Measurements from ENCODE around the gene MEGF6.

DNA sequence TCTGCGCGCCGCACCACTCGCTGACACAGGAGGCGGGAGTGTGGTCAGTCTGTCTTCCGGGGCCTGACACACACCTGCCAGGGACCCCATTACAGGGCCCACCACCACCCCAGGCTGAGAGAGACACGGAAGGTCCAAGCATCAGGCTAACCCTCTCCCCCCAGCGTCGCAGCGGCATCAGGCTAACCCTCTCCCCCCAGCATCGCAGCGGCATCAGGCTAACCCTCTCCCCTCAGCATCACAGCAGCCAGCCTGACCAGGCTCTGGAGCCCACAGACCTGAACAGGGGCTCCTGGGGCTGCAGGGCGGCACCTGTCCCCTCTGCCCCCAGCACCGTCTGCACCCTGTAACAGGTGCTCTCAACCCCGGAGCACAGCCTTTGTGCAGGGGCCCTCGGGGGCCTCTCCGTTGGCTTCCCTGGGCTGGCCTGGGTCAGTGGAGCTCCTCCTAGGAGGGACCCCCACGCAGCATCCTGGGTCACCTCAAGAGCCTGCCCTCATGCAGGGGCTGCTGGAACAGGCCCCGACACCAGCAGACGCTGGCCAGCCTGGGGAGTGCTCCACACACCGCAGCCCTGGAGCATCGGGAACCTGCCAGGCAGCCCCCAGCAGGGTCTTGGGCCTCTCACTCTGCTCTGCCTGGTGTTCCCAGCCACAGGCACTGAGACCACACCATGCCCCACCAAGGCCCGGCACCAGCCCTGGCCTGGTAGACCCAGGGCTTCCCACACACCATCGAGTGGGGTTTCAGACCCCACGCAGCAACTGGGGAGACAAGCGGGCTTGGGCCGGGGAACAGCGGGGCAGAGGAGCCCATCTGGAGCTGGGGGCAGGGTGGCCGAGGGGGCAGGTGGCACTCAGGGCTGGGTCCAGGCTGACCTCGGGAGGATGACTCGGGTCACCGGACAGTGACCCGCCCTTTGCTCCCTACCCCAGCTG is 67.0 kb downstream of the MEGF6 start:
- TF ChIP-seq, protein P1, sequence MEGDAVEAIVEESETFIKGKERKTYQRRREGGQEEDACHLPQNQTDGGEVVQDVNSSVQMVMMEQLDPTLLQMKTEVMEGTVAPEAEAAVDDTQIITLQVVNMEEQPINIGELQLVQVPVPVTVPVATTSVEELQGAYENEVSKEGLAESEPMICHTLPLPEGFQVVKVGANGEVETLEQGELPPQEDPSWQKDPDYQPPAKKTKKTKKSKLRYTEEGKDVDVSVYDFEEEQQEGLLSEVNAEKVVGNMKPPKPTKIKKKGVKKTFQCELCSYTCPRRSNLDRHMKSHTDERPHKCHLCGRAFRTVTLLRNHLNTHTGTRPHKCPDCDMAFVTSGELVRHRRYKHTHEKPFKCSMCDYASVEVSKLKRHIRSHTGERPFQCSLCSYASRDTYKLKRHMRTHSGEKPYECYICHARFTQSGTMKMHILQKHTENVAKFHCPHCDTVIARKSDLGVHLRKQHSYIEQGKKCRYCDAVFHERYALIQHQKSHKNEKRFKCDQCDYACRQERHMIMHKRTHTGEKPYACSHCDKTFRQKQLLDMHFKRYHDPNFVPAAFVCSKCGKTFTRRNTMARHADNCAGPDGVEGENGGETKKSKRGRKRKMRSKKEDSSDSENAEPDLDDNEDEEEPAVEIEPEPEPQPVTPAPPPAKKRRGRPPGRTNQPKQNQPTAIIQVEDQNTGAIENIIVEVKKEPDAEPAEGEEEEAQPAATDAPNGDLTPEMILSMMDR (IDR thresholded peaks at IDR 0.05) = no peak
- TF ChIP-seq POLR2A (IDR thresholded peaks at IDR 0.05) (no peak), POLR2AphosphoS5 (IDR thresholded peaks at IDR 0.05) (no peak)
